GM18861 (cell line): ENCODE data around the gene TAF11L7.
"Not testable (repeated sequence)": the region's sequence is repeated elsewhere in the genome, so short reads cannot be mapped to it uniquely, and the experiment has no call there.

ENCODE experiments used
- ATAC-seq: cut with Tn5 transposase; IDR thresholded peaks from one replicate; pipeline ENCODE4 v1.9.1; 2021; ENCODE audit not compliant: unreplicated experiment

The TAF11L7 gene

GRCh38 chr5:17585658-17586057, at the start of gene TAF11L7:
Gene TAF11L7 (minus strand): TSS chr5:17585758.
- ATAC-seq = not testable (repeated sequence)

- no peak for ATAC-seq
These were observed 48.6 kb upstream of the TAF11L7 start, which contains the start of gene TAF11L14 for GRCh38 chr5:17634160-17634559. Gene TAF11L14 (plus strand): TSS chr5:17634460.

DNA sequence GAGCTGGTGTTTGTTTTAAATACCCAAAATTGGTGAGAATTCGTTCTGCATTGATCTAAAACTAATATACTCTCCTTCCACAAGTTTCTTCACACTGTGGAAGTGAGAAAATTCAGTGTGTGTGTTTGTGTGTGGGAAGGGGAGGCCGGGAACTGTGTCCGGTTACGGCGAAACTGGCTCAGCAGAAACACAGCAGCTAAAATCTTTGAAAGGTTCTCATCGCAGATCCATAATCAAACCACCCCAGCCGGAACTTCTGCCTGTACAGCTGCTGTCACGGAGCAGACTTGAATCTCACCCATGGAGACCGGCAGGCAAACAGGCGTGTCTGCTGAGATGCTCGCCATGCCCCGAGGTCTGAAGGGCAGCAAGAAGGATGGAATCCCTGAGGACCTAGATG, 46.2 kb upstream of the TAF11L7 start, which contains the start of gene TAF11L13:
TSS of gene TAF11L13 (plus strand) at position 301 of the 400 bp plus-strand sequence.
- ATAC-seq = not testable (repeated sequence)

DNA sequence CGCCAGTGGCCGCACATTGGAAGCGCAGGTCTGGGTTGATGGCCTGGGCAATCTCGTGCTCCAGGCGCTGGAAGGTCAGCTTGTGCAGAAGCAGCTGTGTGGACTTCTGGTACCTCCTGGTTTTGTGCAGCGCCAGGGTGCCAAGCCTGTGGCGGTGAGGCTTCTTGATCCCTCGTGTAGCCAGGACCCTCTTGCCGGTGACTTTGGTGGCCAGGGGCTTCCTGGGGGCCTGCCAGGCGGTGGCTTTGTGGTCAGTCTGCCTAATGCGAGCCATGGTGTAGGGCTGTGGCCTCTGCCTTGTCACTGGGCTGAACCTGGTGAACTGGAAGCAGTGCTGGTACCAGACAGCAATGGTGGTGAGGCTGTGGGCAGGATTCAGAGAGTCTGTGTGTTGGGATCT, 40.1 kb upstream of the TAF11L7 start:
- ATAC-seq = no peak

GRCh38 chr5:17620627-17621026, 35.1 kb upstream of the TAF11L7 start:
- no peak for ATAC-seq

DNA sequence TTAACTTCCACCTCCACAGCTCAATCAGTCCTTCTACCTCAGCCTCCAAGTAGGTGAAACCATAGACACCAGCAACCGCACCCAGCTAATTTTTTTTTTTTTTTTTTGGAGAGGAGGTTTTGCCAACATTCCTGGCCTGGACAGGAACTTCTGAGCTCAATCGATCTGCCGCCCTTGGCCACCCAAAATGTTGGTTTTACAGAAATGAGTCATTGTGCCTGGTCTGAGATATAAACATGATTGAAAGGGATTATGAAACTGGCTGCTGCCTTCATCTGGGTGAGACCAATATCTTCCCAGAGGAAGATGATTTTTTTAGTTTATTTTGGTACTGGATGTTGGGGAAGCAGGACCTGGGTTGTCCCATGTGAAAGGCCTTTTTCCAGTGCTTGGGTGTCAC, 33.8 kb upstream of the TAF11L7 start:
- no peak for ATAC-seq

DNA sequence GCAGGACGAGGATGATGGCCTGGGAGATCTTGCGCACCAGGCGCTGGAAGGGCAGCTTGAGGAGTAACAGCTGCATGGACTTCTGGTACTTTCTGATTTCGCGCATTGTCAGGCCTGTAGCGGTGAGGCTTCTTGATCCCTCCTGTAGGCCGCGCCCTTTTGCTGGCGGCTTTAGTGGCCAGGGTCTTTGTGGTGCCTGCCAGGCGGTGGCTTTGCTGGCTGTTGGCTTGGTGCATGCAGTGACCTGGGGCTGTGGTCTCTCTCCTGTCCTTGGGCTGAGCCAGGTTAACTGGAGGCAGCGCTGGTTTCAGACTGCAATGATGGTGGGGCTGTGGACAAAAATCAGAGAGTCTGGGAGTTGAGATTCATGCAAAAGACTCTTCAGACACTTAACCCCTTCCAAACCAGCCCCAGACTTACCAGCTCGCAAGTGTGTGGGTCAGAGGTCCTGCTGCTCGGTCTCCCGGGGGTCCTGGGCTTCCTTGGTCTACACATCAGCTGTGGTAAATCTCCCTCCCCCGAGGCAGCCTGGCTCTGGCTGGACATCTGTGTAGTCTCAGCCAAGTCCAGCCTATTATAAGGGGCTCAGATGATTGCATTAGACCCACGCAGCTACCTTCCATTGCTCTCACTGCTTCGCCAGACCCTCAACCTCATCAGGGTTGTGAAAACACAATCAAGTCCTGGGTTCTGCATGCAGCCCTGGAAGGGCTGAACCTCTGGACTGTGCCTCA, 29.5 kb upstream of the TAF11L7 start:
- no peak for ATAC-seq

DNA sequence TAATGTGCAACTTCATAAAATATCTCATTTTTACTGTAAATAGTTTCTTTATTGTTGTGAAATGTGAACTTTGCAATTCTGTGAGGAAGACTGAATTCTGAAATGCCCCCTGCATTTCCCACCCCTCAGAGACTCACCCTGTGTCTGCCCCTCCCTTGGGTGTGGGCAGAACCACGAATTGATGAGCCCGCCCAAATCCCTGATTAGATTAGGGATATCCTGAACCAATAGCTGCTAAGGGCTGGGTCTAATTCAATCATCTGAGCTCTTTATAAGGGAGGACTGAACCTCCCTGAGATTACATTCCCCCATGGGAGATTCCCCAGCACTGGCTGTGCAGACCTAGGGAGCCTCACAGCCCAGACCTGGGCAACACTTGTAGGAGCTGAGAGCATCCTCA, 24.5 kb upstream of the TAF11L7 start, which contains the start of gene TAF11L12:
TSS of gene TAF11L12 (plus strand) at position 301 of the 400 bp plus-strand sequence.
- not testable (repeated sequence) for ATAC-seq

- ATAC-seq = not testable (repeated sequence)
These were observed 21.9 kb upstream of the TAF11L7 start for GRCh38 chr5:17607461-17607860.

DNA sequence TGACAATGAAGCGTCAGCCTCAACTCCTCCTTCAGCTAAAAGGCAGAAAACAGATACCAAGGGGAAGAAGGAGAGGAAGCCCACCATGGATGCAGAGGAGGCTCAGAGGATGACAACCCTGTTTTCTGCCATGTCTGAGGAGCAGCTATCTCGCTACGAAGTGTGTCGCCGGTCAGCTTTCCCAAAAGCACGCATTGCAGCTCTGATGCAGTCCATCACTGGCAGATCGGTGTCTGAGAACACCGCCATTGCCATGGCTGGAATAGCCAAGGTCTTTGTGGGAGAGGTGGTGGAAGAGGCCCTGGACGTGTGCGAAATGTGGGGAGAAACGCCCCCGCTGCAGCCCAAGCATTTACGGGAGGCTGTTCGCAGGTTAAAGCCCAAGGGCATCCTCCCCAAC, 19.4 kb upstream of the TAF11L7 start:
- ATAC-seq = no peak

DNA sequence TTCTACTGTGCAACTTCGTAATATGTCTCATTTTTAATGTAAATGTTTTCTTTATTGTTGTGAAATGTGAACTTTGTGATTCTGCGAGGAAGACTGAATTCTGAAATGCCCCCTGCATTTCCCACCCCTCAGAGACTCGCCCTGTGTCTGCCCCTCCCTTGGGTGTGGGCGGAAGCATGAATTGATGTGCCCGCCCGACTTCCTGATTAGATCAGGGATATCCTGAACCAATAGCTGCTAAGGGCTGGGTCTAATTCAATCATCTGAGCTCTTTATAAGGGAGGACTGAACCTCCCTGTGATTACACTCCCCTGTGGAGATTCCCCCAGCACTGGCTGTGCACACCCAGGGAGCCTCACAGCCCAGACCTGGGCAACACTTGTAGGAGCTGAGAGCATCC, 18.3 kb upstream of the TAF11L7 start, which contains the start of gene TAF11L11:
TSS of gene TAF11L11 (plus strand) at position 304 of the 400 bp plus-strand sequence.
- not testable (repeated sequence) for ATAC-seq

- ATAC-seq = not testable (repeated sequence)
These were observed 12.2 kb upstream of the TAF11L7 start, which contains the start of gene TAF11L10 for GRCh38 chr5:17597728-17598127. Gene TAF11L10 (minus strand): TSS chr5:17597828.

- ATAC-seq = not testable (repeated sequence)
These were observed 8.7 kb upstream of the TAF11L7 start, which contains the start of gene TAF11L9 for GRCh38 chr5:17594255-17594654. Gene TAF11L9 (minus strand): TSS chr5:17594394.

DNA sequence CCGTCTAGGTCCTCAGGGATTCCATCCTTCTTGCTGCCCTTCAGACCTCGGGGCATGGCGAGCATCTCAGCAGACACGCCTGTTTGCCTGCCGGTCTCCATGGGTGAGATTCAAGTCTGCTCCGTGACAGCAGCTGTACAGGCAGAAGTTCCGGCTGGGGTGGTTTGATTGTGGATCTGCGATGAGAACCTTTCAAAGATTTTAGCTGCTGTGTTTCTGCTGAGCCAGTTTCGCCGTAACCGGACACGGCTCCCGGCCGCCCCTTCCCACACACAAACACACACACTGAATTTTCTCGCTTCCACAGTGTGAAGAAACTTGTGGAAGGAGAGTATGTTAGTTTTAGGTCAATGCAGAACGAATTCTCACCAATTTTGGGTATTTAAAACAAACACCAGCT, 5.3 kb upstream of the TAF11L7 start, which contains the start of gene TAF11L8:
TSS of gene TAF11L8 (minus strand) at position 101 of the 400 bp plus-strand sequence.
- not testable (repeated sequence) for ATAC-seq
